ENCODE data around the gene HIP1R. TPM values are rescaled to one million over a fixed set of nuclear protein-coding genes. Genes with fewer than 3 reads are reported as not detected.

The HIP1R gene
- total and polyA plus RNA-seq, 2 of the 13 experiments (the other 11 are each of a cell fraction or from before 2014, with no cell fraction given) = 18.4 to 25.5 TPM

- Histone ChIP-seq H3K79me2 (ENCODE audit: insufficient read depth, low read length) (peaks cover 14% of the 10 kb centered on the region), H3K27me3 (ENCODE audit: control insufficient read depth in 1 of 2, insufficient read depth in 2 of 2, low read length in 2 of 2) (no peaks in the 10 kb centered on the region; a peak in 1 of 5 replicates), H3K36me3 (replicated peaks in 1 of 2; ENCODE audit: control insufficient read depth in 1 of 2, insufficient read depth in 2 of 2, low read length in 2 of 2) (no peaks in the 10 kb centered on the region), H3K9ac (ENCODE audit: insufficient read depth, low read depth, low read length) (peak overlapping the region; percentile 44), H3K4me1 (ENCODE audit: insufficient read depth, low read length) (peaks cover 81% of the 10 kb centered on the region), H3K27ac (ENCODE audit: extremely low read length, insufficient read depth, low read length) (peak overlapping the region; percentile 37), H3K9me3 (ENCODE audit: low read length) (no peaks in the 10 kb centered on the region), H3K4me3 (replicated peaks in 1 of 3; ENCODE audit: insufficient read depth in 1 of 3, low read depth in 2 of 3, low read length in 3 of 3) (peak overlapping the region; percentile 32 to 58 (median 52)), H3K4me2 (ENCODE audit: low read depth, low read length) (peak overlapping the region; percentile 90), H2AFZ (ENCODE audit: low read length) (no peak overlapping the region), H4K20me1 (ENCODE audit: insufficient read depth, low read length) (peaks cover 8% of the 10 kb centered on the region; the same call in 1 of the 2 replicates)
- in situ Hi-C loops (cut with HindIII; ENCODE audit: extremely low pct_ligation_motif_present, low pct_unique_long_range_greater_than_20kb) (no loop called here), intact Hi-C loops (cut with micrococcal nuclease; ENCODE audit: unreplicated experiment) (loop anchor here (5.0 kb wide), 1 partner anchor 44 kb away; no protein-coding TSS in a partner anchor)
- BruUV-seq (replicated peaks) = no TSS peak
- peak; percentile 66 for DNase-seq (ENCODE audit: low spot score)
- peak; percentile 76 for FAIRE-seq
- POLR2A ChIA-PET = interaction anchor here (0.9 to 1.6 kb wide), 6 partner anchors 15 to 26 kb away, joined by 3 to 5 read pairs (median 4); no protein-coding TSS in a partner anchor
- ATAC-seq = peak; percentile 71
- 8% methylated on average over 20 of the region's 23 CpGs for WGBS (ENCODE audit: low lambda C conversion rate)
- CTCF ChIA-PET (ENCODE audit: low intra/inter-chr PET ratio, low total read pairs) = no interaction called here
- TF ChIP-seq ZBTB21 (CRISPR knock-in tag; IDR thresholded peaks at IDR 0.05) (0 out of 2 replicates have a peak, but pooled peaks have one; percentile 26), ZNF605 (CRISPR knock-in tag; IDR thresholded peaks at IDR 0.05) (0 out of 2 replicates have a peak, but pooled peaks have one; percentile 53), KAT8 (CRISPR knock-in tag; IDR thresholded peaks at IDR 0.05) (peak; percentile 40), CERS6 (CRISPR knock-in tag; IDR thresholded peaks at IDR 0.05) (no peak), XRCC5 (optimal IDR thresholded peaks at IDR 0.05; ENCODE audit: low read length) (peak; percentile 7), MED1 (CRISPR knock-in tag; IDR thresholded peaks at IDR 0.05) (no peak), LCORL (IDR thresholded peaks at IDR 0.05) (no peak), LCORL (CRISPR knock-in tag; IDR thresholded peaks at IDR 0.05) (peak; percentile 49; the same call in 1 of the 2 replicates), DZIP1 (CRISPR knock-in tag; IDR thresholded peaks at IDR 0.05) (0 out of 2 replicates have a peak, but pooled peaks have one; percentile 34), ZFP82 (CRISPR knock-in tag; IDR thresholded peaks at IDR 0.05; ENCODE audit: borderline replicate concordance) (no peak), PHF20 (CRISPR knock-in tag; IDR thresholded peaks at IDR 0.05) (0 out of 2 replicates have a peak, but pooled peaks have one; percentile 32), PRDM10 (CRISPR knock-in tag; IDR thresholded peaks at IDR 0.05; ENCODE audit: low read depth) (peak; percentile 85), ZNF556 (CRISPR knock-in tag; IDR thresholded peaks at IDR 0.05; ENCODE audit: borderline replicate concordance) (no peak), MTF1 (CRISPR knock-in tag; IDR thresholded peaks at IDR 0.05) (no peak), ZMYM3 (CRISPR knock-in tag; IDR thresholded peaks at IDR 0.05) (no peak)
- TF ChIP-seq, protein P1, sequence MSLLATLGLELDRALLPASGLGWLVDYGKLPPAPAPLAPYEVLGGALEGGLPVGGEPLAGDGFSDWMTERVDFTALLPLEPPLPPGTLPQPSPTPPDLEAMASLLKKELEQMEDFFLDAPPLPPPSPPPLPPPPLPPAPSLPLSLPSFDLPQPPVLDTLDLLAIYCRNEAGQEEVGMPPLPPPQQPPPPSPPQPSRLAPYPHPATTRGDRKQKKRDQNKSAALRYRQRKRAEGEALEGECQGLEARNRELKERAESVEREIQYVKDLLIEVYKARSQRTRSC (CRISPR knock-in tag; IDR thresholded peaks at IDR 0.05; ENCODE audit: low read depth) = no peak
These were observed 6.5 kb downstream of the HIP1R start for GRCh38 chr12:122841544-122842321.

Measured in HepG2 (cell line).